GM21526 (cell line): ENCODE measurements around the gene HDDC3.
"Not testable (repeated sequence)": the region's sequence is repeated elsewhere in the genome, so short reads cannot be mapped to it uniquely, and the experiment has no call there.

Experiments used
- ATAC-seq: cut with Tn5 transposase; IDR thresholded peaks from one replicate; pipeline ENCODE4 v1.9.1; 2021; ENCODE audit warnings: moderate library complexity; ENCODE audit not compliant: unreplicated experiment, low FRiP score

Gene HDDC3

GRCh38 chr15:90911906-90912769 lies 20.2 kb downstream of the HDDC3 start:
- no peak for ATAC-seq

- no peak for ATAC-seq
These were observed 21.1 kb downstream of the HDDC3 start for GRCh38 chr15:90911302-90911623.

DNA sequence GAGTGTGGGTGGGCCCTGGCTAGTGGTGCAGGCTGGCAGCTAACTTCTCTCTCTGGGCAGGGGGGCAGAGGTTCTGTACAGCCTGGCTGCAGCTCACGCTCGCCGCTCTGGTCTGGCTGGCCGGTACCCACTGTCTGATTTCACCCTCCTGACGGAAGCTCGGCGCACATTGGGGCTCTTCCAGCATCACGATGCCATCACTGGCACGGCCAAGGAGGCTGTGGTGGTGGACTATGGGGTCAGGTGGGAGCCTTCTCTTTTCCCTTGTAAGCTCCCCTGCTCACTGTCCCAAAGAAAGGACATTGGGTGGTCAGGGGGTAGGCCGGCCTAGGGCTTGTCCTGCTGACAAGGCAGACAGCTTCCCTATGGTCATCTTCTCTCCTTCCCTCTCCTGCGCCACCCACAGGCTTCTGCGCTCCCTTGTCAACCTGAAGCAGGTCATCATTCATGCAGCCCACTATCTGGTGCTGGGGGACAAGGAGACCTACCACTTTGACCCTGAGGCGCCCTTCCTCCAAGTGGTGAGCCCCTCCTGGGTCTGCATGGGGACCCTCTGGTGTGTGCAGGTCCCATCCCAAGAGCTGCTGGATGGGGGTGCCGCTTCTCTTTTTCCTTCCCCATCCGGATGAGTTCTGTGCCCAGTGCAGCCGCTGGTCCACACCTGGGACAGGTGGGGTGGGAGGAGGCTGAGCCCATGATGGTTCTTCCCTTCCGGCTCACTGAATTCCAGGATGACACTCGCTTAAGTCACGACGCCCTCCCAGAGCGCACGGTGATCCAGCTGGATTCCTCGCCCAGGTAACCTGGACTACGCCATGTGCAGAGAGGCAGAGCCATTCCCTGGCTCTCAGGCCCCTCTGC lies 21.7 kb downstream of the HDDC3 start:
- no peak for ATAC-seq

DNA sequence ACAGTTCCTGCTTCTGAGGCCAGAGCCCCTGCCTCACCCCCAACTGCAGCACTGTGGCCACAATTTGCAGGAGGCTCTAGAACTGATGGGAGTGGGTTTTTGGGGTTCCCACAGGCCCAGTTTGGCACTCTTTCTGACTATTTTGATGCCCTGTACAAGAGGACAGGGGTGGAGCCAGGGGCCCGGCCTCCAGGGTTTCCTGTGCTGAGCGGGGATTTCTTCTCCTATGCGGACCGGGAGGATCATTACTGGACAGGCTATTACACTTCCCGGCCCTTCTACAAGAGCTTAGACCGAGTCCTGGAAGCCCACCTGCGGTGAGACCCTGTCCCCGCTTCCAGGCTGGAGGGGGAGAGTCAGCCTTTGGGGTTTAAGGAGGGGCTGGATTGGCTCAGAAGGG lies 22.4 kb downstream of the HDDC3 start:
- no peak for ATAC-seq

- not testable (repeated sequence) for ATAC-seq
These were observed 22.9 kb downstream of the HDDC3 start for GRCh38 chr15:90909449-90909848.

DNA sequence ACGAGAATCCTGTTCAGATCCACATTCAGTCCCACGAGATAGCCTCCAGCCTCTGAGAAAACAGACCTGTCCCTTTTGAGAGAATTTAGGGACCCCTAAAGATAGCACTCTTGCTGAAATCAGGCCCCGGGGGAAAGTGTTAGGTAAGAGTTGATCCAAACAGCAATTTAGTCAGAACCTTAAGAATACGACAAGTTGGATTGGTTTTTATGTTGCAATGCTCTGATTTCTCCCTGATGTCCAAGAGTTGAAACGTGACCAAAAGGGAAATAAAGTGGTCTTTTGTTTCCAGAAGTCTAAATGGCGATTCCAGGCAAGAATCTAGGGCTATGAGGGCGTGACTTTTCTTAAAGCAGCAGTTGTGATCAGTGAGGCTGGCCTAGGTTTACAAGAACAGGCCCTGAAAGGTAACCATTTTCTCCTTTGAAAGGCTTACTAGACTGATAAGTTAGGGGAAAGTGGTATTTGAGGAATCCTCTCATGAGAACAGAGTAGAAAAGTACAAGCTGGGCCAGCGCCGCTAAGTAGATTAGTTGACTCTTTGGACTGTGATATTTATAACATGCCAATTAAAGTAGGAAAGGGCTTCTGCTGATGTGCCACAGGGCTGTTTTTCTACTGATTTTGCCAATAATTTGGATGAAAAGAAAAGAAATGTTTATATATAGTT lies 24.4 kb downstream of the HDDC3 start:
- ATAC-seq: no peak

DNA sequence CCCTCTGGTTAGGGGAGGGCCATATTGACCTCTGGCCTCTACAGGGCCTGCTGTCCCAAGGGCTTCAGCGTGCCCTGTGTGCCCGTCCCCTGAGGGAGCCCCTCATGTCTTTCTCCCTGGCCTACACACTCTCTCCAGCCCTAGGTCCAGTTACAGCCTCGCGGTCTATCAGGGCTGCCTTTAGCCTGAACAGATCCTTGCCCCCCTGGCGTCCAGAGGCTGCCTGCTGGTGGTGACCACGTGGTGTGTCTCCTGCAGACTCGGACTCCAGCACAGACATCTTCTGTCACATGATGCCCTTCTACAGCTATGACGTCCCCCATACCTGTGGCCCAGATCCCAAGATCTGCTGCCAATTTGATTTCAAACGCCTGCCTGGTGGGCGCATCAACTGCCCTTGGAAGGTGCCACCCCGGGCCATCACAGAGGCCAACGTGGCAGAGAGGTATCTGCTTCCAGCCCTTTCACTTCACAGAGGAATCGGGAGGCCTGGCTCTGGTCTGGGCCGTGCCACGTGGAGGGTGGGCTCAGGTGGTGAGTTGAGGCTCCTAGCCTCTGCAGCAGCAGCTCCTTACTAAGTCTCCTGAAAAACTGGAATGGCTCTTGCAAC lies 25.2 kb downstream of the HDDC3 start:
- ATAC-seq: no peak

GRCh38 chr15:90906181-90906849 lies 26.0 kb downstream of the HDDC3 start:
- no peak for ATAC-seq

DNA sequence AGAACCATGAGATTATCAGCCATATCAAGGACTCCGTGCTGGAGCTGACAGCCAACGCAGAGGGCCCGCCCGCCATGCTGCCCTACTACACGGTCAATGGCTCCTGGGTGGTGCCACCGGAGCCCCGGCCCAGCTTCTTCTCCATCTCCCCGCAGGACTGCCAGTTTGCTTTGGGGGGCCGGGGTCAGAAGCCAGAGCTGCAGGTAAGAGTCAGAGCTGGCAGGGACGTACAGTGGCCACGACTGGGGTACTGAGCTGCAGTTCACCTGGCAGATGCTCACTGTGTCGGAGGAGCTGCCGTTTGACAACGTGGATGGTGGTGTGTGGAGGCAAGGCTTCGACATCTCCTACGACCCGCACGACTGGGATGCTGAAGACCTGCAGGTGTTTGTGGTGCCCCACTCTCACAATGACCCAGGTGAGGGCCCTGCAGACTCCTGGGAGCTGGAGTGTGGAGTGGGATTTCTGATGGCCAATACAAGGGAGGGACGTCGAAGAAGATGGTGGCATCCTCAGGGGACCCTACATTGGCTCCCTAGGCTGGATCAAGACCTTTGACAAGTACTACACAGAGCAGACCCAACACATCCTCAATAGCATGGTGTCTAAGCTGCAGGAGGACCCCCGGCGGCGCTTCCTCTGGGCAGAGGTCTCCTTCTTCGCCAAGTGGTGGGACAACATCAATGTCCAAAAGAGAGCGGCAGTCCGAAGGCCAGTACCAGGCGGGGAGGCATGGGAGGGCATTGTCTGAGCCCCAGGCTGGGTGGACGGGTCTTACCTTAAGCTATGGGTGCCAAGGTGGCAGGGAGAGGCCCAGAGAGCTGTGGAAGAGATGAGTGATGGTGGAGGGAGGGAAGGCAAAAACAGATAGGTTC lies 26.8 kb downstream of the HDDC3 start:
- no peak for ATAC-seq

- ATAC-seq: no peak
These were observed 27.6 kb downstream of the HDDC3 start for GRCh38 chr15:90904746-90905145.

GRCh38 chr15:90903733-90904536 lies 28.4 kb downstream of the HDDC3 start:
- ATAC-seq: no peak

DNA sequence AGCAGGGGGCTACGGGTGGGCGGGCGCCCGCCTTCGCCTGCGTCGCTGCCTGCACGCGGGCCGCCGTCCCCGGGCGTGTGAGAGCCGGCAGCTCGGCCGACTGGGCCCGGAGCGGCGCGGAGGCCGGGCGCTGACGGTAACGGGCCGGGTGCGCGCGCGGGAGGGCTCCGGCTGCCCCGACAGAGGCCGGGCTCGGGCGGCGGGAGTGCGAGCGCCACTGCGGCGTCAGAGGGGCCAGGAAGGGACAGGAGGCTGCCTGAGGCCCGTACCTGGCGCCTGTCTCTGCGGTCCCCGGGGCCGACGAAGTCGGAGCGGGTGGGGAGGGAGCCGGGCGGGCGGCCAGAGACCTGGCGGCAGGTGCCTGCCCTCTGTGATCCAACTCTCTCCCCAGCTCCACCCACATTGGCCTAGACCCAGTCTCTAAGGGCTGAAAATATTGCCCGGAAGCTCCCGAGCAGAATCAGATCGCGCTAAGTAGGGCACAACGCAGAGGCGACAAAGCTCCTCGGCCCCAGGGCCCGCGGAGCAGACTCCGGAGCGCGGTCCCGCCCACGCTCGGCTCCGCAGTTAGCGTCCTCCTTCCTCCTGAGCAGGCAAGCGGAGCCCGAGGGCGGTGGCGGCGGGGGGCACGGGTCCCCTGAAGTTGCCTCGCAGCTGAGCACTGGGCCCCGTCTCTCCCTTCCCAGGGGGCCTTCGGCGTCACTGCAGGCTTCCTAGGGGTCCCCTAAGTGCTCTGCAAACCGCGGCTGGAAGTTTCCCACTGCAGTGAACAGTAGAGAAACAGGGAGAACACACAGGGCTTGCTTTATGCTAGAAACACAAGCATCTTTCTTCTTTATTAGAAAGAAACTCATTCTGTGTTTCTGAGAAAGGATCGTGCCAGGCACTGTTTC lies 29.3 kb downstream of the HDDC3 start, which contains the start of gene MAN2A2:
Gene MAN2A2, plus strand, starts transcription at position 463 of the 893 bp plus-strand sequence. CDS start 906 bp downstream, outside the sequence.
- ATAC-seq: peak; percentile 56

DNA sequence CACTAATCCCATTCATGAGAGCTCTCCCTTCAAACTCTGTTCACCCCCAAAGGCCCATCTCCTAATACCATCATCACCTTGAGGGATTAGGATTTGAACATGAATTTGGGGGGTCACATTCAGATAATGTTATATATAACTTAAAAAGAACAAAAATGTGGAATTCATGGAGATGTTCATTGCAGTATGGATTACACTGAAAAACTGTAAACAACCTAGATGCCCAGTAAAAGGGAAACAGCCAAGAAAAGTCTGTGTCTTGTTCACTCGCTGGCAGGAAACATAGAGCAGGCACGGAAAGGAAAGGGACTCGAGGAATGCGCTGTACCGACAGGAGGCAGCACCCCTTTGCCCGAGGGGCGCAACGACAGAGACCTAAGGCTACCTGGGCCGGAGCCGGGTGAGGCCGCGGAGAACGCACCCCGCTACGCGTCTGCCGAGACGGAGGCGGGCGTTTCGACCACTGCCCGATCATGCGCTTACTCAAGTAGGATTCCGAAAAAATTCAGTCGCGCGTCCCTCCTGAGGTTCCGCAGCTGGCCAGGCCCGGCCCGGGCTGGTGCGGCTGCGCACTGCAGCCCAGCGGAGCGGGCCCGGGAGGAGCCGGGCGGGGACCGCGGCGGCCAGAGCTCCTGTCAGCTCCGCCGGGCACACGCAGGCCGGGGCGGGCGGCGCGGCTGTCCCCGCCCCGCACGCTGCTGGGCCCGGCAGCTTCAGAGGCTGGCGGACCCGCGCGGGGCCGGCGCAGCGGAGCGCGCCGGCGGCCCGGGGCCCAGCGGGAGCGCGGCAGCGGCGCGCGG lies 30.1 kb downstream of the HDDC3 start:
- ATAC-seq: peak; percentile 54

DNA sequence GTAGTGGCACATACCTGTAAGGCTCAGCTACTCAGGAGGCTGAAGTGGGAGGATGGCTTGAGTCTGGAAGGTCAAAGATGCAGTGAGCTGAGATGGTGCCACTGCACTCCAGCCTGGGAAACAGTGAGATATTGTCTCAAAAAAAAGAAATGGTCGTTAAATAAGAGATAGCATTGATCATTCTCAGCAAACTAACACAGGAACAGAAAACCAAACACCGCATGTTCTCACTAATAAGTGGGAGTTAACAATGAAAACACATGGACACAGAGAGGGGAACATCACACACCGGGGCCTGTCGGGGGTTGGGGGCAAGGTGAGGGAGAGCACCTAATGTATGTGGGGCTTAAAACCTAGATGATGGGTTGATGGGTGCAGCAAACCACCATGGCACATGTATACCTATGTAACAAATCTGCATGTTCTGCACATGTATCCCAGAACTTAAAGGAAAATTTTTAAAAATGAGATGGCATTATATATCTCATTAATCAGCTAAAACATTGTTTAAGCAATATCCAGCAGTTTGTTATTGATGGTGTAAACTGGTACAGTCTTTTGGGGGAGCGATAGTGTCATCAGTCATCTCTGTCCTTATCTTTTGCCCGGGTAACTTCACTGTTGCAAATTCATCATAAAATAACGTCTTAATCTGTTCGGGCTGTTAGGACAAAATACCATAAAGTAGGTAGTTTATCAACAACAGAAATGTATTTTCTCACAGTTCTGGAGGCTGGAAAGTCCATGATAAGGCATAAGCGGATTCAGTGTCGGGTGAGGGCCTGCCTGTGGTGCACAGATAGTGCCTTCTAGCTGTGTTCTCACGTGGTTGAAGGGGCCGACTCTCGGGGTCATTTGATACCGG lies 30.9 kb downstream of the HDDC3 start:
- ATAC-seq: no peak

DNA sequence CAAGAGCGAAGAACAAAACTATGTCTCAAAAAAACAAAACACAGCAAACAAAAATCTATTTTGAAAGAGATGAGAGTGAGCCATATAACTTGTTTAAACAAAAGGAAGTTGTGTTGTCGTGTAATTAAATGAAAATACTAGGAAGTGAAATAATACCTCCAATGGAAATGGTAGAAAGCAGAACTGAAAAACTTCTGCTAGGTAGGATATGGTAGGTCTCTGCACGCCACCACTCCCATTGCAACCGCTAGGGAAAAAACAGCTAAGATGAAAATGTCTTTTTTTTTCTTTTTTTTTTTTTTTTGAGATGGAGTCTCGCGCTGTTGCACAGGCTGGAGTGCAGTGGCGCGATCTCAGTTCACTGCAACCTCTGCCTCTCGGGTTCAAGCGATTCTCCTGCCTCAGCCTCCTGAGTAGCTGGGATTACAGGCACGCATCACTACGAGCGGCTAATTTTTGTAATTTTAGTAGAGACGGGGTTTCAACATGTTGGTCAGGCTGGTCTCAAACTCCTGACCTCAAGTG lies 35.2 kb downstream of the HDDC3 start:
- not testable (repeated sequence) for ATAC-seq
